ENCODE results near the gene PFKL.
"Not testable (repeated sequence)": the region's sequence is repeated elsewhere in the genome, so short reads cannot be mapped to it uniquely, and the experiment has no call there.

Gene PFKL

DNA sequence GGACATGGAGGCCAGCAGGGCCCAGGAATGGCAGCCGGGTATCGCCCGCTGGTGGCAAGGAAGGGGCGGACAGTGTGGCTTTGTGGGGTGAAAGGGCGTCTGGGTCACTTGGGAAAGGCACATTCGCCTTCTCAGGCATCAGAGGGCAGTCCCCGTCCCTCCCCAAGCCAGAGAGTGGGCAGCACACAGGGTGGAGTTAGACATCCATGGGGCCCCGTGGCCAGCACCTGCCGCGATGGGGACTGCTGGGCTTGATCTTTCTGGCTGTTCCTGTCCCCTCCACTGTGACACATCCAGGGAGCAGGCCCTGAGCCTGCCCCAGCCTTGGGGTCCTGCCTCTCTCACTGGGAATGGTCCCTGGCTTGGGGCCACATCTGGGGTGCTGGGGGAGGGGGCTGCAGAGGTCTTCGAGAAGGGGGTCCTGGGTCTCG is 49.6 kb downstream of the PFKL start:
- DNase-seq = no peak

DNA sequence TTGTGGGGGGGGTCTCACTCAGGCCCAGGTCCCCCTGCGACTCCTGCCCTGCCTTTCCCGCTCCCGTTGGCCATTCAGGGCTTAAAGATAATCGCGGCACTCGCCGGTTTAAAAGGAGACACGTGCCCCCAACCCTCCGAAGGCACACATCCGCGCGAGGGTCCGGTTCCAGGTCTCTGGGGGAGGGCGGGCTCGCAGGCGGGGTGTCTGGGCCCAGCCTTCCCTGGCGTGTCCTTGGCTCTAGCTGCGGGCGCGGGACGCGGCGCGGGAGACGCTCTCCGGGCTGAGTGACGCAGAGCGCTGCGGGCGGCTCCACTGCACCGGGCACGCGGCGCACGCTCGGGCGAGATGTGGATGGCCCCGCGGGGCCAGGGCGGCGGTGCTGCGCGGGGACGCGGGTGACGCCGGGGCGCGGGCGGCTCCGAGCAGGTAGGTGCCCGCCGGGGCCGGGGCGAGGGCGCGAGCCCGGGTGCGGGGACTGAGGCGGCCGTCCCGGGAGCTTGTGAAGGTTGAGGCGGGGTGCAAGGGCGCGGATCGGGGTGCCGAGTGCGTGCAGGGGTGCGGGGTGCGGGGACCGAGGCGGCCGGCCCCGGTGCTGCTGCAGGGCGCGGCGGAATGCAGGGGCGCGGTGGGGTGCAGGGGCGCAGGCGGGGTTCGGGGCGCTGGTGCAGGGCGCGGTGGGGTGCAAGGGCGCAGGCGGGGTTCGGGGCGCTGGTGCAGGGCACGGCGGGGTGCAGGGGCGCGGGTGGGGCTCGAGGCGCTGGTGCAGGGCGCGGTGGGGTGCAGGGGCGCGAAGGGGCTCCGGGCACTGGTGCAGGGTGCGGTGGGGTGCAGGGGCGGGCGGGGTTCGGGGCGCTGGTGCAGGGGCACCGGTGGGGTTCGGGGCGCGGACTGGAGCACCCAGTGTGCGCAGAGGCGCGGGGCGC is 50.3 kb downstream of the PFKL start:
- no peak for DNase-seq

DNA sequence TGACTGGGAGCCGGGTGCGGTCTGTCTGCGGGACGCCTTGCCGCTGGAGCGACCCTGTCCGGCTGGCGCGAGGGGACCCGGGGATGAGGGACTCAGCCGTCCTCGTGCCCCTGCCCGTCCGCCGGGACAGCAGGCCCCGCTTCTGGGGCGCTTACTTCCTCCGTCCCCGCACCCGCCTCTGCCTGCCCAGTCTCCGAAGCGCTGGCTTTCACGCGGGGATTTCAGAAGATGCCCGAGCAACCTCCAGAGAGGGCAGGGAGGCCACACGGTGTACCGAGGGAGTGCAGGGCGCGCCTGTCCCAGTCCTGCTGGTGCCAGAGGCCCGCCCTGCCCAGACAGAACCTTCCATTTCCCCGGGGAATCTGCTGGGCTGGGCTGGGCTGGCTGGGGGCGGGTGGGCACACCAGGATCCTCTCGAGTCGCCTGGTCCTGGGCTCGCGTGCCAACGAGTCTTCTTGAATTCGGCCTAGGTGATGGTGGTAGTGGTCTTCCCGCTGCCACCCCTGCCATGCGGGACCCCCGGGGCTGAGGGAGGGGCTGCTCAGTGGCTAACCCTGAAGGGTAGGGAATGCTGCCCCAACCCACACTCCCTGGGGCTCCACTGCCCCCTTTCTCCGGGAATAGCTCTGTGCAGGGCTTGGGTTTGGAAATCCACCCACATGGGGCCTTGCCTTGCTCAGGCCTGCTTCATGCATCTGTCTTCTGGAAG is 51.1 kb downstream of the PFKL start:
- no peak for DNase-seq

DNA sequence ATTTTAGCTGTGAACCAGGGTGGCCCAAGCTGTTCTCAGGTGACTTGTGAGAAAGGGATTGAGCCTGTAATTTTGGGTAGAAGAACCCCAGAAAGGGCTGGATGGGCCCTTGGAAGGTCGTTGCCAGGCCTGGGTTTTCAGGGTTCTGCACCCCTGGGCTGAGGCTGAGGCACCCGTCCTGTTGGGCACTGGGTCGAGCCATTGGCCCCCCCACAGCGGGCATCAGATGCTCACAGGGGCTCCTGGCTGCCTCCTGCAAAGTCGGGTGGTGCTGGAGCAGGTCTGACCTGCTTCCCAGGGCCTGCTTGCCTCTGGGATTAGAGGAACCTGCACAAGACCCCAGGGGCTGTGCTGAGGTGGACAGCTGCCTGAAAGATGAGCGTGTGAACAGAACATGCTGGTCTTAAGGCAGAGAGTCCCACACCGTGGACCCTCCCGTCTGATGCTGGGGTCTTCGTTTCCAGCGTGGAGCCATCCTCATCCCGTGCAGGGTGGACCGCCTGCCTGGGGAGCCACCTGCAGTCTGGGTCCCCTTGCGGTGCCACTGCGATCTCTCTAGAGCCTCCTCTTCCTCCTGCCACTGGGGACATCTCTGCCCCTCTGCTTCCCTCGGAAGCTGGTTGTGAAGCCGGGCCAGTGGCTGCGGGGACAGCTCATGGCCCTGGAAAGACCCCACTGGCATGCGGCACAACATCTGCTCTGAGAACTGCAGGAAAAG is 51.8 kb downstream of the PFKL start:
- DNase-seq = no peak

DNA sequence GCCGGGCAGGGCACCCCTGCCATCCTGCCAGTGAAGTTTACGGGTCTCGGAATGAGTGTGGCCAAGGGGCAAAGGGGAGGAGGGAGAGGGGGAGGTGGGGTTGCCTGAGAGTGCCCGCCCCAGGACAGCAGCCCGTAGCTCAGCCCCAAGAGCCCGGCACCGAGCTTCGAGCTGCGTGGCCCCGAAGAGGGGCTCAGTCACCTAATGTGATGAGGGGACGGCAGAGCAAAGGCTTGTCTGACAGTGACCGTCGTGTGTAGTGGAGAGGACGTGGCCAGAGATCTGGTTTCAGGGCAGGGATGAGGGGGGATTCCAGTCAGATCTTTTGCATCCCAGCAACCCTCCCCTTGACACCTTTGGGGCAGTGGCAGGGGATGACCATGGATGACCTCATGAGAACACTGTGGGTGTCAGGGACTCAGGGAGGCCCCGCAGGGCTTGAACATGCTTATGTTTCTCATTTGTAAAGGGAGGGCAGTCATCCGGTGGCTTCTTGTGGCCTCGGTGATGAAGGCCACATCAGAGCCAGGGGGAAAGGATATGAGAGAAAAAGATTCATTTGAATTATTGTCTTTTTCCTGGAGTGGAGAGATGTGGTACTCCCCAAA is 52.5 kb downstream of the PFKL start:
- no peak for DNase-seq

DNA sequence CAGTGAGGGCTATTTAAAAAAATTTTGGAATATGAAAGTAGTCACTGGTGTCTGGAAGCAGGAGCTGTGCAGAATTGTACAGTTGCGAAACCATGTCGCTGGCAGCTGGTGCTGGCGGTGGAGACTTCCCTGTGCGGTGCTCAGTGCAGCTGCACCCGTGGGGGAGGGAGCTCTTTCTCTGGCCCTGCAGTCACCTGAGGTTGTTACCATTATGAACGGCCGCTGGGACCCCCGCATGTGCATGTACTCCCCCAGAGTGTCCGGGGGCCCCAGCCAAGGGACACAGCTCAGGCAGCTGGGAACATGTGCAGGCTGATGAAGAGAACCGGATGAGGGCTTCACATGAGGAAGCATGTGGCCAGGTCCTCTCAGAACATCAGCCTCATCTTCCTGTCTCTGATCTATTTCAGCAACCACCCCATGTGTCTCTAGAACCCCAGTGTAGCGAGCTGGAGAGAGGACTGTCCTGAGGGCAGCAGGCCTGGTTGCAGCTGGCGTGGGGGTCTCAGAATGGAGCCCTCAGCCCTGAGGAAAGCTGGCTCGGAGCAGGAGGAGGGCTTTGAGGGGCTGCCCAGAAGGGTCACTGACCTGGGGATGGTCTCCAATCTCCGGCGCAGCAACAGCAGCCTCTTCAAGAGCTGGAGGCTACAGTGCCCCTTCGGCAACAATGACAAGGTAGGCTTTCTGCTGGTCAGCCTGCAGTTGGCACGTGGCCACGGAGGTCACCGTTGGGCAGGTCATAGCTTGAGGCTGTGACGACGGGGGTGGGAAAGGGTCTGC is 53.5 kb downstream of the PFKL start, which contains the start of gene TRPM2:
TRPM2 (plus strand) TSS at position 431 of the 780 bp plus-strand sequence; CDS start at position 511, 80 bp downstream.
- no peak for DNase-seq

DNA sequence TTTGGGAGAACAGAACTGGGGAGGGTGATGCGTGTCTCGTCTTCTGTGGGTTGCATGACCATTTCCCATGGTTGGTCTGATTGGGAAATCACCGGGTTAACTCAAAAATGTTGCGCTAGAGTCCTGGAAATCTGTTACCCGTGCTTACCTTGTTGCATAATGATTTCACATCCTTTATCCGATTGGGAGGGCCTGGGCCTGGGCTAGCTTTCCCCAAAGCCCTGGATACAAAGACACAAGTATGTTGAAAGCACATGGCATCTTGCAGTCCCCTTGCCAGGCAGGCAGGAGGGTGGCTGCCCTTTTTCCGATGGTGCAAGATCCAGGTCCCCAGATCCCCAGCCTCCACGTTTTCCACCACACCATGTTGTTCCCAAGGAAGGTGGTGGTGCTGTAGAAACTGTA is 54.1 kb downstream of the PFKL start:
- DNase-seq = no peak

DNA sequence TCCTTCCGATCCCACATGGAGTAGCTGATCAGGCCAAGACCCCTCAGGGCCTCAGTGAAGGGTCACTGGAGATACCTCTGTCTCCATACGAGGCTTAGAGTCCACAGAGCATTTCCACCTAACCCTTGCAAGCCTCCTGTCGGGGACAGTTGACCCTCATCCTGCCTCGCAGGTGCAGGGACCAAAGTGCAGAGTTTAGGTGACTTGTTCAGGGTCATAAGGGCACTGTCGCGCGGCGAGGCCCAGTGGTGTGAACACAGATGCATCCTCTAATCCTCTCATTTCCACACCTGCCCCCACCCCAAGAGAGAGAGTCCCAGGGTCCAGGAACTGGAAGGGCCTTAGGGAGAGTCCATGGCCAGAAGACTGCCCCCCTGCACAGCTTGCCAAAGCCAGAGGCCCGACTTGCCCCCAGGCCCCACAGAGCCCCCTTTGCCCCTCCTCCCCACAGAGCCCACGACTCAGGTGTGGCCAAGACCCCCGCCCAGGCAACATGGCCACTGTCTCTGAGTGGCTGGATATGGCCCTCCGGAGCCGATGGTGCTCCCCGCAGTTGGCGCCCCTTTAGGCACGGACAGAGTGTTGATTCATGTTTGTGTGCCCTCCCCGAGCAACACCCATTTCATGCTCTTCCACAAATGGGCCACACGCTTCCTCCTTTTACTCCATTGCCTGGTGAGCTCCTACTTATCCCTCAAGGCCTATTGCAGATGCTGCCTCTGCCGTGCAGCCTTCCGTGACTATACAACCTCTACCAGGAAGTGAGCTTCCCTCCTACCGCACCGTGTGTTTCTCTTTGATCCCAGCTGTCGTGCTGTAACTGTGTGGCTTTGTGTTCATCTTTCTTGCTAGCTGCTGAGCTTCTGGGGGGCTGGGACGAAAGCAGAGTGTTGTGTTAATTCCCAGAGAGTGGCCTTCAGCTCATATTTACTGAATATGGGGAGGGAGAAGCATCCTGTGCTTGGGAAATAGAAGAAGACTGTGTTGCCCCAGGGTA is 55.2 kb downstream of the PFKL start:
- DNase-seq = no peak

DNA sequence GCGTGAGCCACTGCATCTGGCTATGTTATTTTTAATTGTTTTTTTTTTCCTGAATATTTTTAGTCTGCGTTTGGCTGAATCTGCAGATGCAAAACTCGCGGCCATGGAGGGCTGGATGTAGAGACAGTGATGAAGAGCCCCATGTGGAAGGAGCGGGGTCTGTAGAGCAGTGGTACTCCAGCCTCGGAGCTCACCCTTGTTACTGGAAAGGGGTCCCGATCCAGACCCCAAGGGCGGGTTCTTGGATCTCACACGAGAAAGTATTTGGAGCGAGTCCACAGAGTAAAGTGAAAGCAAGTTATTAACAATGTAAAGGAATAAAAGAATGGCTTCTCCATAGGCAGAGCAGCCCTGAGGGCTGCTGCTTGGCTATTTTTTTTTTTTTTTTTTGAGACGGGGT is 56.3 kb downstream of the PFKL start:
- no peak for DNase-seq

DNA sequence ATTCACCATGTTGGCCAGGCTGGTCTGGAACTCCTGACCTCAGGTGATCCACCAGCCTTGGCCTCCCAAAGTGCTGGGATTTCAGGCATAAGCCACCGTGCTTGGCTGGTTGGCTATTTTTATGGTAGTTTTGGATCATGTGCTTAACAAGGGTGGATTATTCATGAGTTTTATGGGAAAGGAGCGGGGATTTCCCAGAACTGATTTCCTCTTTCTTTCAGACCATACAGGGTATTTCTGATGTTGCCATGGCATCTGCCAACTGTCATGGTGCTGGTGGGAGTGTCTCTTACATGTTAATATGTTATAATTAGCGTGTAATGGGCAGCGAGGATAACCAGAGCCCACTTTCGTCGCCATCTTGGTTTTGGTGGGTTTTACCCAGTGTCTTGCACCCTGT is 56.8 kb downstream of the PFKL start:
- no peak for DNase-seq

DNA sequence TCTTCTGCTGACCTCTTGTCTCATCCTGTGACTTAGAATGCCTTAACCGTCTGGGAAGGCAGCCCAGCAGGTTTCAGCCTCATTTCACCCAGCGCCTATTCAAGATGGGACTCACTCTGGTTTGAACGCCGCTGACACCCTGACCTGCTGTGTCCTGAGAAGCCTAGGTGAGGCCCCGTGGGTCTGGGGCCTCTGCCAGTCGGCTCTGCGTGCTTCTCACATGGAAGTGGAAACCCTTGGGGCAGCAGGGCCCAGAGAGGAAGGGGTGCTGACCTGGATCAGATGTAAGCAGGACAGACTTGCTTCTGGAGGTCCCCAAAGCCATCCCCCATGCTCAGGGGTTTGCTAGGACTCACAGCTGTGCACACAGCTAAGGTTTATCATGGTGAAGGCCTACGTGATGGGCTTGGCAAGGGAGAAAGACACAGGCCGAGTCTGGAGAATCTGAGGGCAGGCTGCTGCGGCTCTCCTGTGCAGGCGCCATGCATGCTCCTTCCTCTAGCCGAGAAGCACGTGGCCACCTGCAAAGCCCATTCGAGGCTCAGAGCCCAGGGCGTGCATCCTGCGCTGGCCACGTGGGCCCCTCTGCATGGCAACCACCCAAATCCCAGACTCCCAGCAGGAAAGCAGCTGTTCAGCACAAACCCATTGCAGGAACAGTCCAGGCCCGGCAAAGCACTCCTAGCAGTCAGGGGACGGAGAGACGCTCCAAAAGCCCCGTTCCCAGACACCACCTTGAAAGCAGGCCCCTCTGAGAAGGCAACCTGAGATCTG is 57.4 kb downstream of the PFKL start:
- DNase-seq = no peak

DNA sequence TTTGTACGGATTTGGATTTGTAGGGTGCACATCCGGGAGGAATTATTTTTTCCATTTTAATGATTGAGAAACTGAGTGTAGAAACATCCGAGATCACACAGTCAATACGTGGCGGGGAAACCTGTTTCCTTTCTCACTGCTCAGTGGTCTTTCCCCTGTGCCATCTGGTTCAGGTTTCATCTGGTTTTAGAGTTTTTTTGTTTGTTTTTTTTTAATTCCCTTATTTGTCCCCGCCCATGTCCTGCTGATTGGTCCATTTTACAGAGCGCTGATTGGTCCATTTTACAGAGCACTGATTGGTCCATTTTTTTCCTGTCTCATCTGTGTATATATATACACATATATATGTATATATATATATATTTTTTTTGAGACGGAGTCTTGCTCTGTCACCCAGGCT is 59.5 kb downstream of the PFKL start:
- DNase-seq = no peak

DNA sequence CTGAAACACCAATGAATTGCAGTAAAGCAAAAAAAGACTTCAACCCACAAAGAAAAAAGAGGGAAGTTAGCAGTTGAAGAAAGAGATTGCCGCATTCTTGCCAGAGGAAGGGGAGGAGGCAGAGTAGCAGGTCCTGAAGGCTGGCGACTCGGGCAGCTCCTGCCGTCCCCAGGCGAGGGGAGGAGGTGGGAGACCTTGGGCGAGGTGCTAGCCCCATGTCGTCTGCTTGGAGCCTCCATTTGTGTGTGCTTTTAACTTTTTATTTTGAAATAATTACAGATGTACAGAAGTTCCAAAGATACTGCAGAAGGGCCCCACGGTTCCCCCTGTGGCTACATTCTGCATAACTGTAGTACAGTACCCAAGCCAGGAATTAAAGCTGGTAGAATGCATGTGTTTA is 60.3 kb downstream of the PFKL start:
- DNase-seq = no peak

DNA sequence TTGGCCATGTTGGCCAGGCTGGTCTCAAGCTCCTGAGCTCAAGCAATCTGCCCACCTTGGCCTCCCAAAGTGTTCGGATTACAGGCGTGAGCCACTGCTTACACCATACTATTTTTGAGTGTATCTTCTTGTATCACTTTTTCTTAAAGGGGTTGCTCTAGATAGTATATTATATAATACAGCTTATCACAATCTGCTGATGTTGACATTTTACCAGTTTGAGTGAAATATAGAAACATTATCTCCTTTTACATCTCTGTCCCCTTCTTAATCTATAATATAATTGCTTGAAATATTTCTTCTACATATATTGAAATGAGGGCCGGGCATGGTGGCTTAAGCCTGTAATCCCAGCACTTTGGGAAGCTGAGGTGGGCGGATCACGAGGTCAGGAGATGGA is 62.0 kb downstream of the PFKL start:
- DNase-seq = not testable (repeated sequence)

DNA sequence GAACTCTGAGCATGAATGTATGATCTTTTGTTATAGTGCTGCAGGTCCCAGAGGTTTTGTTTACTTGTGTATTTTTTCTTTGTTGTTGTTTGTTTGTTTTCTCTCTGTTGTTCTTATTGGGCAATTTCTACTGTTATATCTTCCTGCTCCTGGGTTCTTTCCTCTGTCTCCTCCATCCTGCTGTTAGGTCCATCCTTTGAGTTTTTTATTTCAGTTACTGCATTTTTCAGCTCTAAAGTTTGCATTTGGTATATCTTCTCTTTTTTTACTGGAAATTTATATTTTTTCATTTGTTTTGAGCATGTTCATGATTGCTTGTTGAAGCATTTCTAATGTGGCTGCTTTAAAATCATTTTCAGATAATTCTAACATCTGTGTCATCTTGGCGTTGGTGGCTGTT is 63.4 kb downstream of the PFKL start:
- DNase-seq = no peak

DNA sequence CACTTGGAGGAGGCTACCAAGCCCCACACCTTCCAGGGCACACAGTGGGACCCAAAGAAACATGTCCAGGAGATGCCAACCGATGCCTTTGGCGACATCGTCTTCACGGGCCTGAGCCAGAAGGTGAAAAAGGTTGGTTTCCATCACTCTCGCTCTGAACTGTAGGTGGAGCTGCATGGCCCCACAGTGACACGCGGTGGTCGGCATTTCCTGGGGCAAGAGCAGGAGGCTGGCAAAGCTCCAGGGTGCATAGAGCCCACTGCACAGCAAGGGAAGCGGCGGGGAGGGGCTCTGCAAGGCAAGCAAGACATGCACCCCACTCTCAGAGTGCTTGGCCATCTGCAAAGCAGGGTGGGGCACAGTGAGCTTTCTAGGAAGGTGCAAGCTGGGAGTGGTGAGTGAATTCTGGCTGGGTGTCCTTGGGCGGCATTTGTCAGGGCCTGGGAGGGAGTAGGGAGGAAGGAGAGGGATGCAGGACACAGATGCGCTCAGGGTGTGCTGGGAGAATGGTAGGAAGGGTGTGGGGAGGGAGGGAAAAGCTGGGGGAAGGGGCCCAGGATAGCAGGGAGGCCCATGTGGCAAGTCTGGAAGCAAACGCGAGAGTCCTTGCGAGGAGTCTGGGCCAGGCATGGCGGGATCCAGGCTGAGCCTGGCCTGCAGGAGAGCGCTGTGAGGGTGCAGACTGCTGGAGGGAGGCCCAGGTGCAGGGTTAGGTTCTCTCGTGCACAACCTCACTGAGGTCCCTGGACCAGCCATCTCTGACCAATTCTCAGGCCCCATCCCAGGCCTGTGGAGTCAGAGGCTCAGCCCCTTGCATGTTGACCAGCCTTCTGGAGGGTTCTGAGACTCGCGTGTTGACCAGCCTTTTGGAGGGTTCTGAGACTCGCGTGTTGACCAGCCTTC is 64.5 kb downstream of the PFKL start:
- no peak for DNase-seq

DNA sequence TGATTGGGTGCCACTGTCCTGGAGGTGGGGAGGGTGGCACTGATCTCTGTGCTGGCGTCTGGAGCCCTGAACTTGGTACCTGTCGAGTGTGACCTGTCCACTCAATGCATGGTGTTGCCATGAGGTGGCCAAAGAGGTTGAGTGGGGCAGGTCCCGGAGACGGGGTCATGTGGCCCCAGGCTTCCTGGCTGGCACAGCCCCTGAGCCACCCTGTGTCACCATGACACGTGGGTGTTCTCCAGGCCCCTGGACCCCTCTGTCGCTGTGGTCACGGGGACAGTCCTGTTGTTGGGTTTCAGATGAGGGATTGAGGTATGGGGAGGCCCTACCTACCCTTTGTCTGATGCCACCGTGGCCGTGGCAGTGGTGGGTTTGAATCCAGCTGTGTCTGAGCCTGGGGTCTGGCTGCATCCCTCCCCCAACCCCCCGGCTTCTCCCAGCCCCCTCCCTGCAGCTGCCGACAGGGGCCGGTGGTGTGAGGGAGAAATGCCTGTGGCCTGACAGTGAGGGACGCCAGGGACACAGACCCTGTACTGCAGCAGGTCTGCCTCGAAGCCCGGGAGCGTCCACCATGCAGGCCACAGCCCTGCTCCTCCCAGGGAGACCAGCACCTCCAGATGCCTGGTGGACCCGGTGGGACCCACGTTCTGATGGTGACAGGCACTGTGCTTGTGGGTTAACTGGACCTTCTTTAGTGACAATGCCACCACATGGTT is 65.6 kb downstream of the PFKL start:
- no peak for DNase-seq

DNA sequence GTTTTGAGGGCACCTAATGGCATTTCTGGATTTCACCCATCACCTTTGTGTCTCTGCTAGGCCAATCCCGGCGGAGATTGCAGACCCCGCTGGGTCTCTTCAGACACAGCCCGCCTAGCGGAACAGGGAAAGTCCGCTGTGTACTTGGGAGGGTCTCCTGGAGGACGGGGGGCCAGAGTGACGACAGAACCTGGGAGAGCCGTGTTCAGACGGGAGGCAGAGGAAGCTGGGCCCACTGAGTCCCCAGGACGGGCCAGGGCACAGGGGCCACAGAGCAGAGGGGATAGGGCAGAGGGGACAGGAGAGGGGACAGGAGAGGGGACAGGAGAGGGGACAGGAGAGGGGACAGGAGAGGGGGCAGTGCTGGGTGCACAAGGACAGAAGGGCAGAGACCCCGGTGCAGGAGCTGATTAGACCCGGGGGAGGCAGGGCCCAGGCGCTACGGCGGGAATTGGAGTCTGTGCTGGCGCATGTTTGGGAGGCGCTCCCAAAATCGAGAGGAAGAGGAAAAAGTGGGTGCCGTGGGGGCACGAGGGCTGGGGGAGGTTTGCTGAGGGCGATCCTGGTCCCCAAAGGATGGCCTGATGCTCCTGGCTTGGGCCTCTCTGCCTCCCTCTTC is 66.2 kb downstream of the PFKL start:
- no peak for DNase-seq
